ENCODE data around the gene ART1. TPM values are rescaled to one million over a fixed set of nuclear protein-coding genes. Genes with fewer than 3 reads are reported as not detected.
A peak's percentile ranks its signal among the peaks of the same experiment; 100 is the strongest.

Gene ART1
- total RNA-seq, 1 donor from 2014 or later, result 5.6 TPM

- H3K9me3 ChIP-seq, result no peaks in the 10 kb centered on the region
- DNase-seq (ENCODE audit: low spot score in 2 of 2), result no peak
- TF ChIP-seq, protein P1, sequence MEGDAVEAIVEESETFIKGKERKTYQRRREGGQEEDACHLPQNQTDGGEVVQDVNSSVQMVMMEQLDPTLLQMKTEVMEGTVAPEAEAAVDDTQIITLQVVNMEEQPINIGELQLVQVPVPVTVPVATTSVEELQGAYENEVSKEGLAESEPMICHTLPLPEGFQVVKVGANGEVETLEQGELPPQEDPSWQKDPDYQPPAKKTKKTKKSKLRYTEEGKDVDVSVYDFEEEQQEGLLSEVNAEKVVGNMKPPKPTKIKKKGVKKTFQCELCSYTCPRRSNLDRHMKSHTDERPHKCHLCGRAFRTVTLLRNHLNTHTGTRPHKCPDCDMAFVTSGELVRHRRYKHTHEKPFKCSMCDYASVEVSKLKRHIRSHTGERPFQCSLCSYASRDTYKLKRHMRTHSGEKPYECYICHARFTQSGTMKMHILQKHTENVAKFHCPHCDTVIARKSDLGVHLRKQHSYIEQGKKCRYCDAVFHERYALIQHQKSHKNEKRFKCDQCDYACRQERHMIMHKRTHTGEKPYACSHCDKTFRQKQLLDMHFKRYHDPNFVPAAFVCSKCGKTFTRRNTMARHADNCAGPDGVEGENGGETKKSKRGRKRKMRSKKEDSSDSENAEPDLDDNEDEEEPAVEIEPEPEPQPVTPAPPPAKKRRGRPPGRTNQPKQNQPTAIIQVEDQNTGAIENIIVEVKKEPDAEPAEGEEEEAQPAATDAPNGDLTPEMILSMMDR (IDR thresholded peaks at IDR 0.05), result peak; percentile 31 to 79 (median 75)
- H3K36me3 ChIP-seq, result no peaks in the 10 kb centered on the region
- no peak overlapping the region for H3K4me3 ChIP-seq
- H3K27ac ChIP-seq, result no peak overlapping the region
- intact Hi-C loops (cut with DNase I), result loop anchor here (10.0 kb wide), 1 partner anchor 155 kb away; no protein-coding TSS in a partner anchor
- no peaks in the 10 kb centered on the region for H3K4me1 ChIP-seq
- no peaks in the 10 kb centered on the region for H3K27me3 ChIP-seq
Measured at GRCh38 chr11:3609416-3610265, 35.3 kb upstream of the ART1 start.

DNA sequence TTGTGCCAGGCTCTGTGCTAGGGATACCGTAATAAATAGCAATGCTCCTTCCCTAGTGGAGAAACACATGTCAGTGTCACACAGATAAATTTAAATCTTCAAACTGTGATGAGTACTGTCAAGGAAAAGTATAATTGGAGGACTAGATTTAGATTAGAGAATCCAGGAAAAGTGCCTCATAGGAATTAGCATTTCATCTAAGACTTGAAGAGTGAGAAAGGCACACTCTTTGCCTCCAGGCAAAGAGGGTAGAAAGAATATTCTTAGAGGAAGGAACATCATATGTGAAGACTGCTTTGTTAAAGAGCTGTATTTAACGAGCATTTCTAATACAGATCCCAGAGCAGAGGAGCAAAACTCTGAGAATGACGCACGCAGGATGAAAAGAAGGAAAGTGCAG lies 34.1 kb upstream of the ART1 start:
- Histone ChIP-seq H3K9me3 (no peaks in the 10 kb centered on the region), H3K4me1 (no peaks in the 10 kb centered on the region), H3K4me3 (no peak overlapping the region), H3K27ac (no peak overlapping the region), H3K36me3 (no peaks in the 10 kb centered on the region), H3K27me3 (no peaks in the 10 kb centered on the region)
- TF ChIP-seq, protein P1 (IDR thresholded peaks at IDR 0.05), result no peak
- DNase-seq (ENCODE audit: low spot score in 2 of 2), result no peak
- intact Hi-C loops (cut with DNase I), result no loop called here

GRCh38 chr11:3611976-3612678 lies 32.8 kb upstream of the ART1 start:
- H3K27ac ChIP-seq, result no peak overlapping the region
- H3K9me3 ChIP-seq, result no peaks in the 10 kb centered on the region
- H3K27me3 ChIP-seq, result no peaks in the 10 kb centered on the region
- intact Hi-C loops (cut with DNase I), result no loop called here
- no peak overlapping the region for H3K4me3 ChIP-seq
- no peak for DNase-seq (ENCODE audit: low spot score in 2 of 2)
- no peaks in the 10 kb centered on the region for H3K36me3 ChIP-seq
- no peaks in the 10 kb centered on the region for H3K4me1 ChIP-seq
- TF ChIP-seq, protein P1 (IDR thresholded peaks at IDR 0.05), result no peak

- intact Hi-C loops (cut with DNase I), result no loop called here
- Histone ChIP-seq H3K27ac (no peak overlapping the region), H3K4me3 (no peak overlapping the region), H3K9me3 (no peaks in the 10 kb centered on the region), H3K36me3 (no peaks in the 10 kb centered on the region), H3K4me1 (no peaks in the 10 kb centered on the region), H3K27me3 (no peaks in the 10 kb centered on the region)
- DNase-seq (ENCODE audit: low spot score in 2 of 2), result no peak
- TF ChIP-seq, protein P1 (IDR thresholded peaks at IDR 0.05), result no peak
Measured at GRCh38 chr11:3613998-3614741, 30.8 kb upstream of the ART1 start.

- DNase-seq (ENCODE audit: low spot score in 2 of 2), result no peak
- no peaks in the 10 kb centered on the region for H3K9me3 ChIP-seq
- TF ChIP-seq, protein P1 (IDR thresholded peaks at IDR 0.05), result no peak
- H3K27ac ChIP-seq, result no peak overlapping the region
- H3K27me3 ChIP-seq, result no peaks in the 10 kb centered on the region
- no peaks in the 10 kb centered on the region for H3K36me3 ChIP-seq
- intact Hi-C loops (cut with DNase I), result no loop called here
- H3K4me3 ChIP-seq, result no peak overlapping the region
- no peaks in the 10 kb centered on the region for H3K4me1 ChIP-seq
Measured at GRCh38 chr11:3614742-3615171, 30.2 kb upstream of the ART1 start.
